ENCODE results near the gene LFNG. TPM values are rescaled to one million over a fixed set of nuclear protein-coding genes. Genes with fewer than 3 reads are reported as not detected.
A peak's percentile ranks its signal among the peaks of the same experiment; 100 is the strongest.

LFNG gene
- total RNA-seq, 6 donors from 2014 or later = 30.6 to 62.9 (median 45.2) TPM

DNA sequence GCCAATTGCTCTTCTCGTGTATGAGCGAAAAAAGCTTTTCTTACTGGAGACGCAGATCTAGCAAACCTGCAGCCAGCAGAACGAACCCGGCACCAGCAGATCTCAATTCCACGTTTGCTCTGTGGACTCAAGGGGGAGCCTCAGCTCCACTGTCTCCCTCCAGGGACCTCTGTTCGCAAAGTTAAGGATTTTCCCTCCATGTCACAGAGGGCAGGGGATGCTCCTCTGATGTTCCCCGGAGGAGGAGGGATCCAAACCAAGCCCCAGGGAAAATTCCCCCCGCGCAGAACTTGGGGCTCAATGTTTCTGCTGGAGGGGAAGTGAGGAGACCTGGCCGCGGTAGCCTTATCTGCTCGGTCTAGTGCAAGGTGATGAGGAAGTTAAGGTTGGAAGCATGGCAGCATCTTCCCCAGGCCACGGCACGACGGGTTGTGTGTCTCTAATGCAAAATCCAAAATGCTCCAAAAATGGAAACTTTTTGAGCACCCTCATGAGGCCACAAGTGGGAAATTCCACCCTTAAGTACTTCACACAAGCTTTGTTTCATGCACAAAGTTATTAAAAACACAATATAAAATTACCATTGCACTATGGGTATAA lies 48.2 kb downstream of the LFNG start:
- H3K36me3 ChIP-seq = peaks cover 0 to 17% (median 13%) of the 10 kb centered on the region in 4 donors
- H3K4me1 ChIP-seq = peaks cover 5 to 11% (median 5%) of the 10 kb centered on the region in 4 donors
- H3K4me3 ChIP-seq = no peak overlapping the region
- DNase-seq (no peak), ATAC-seq (ENCODE audit: low FRiP score in 2 of 2) (peak in 1 of 2 donors; percentile 69)
- 44 to 49% methylated on average over 13 to 16 of the region's 16 CpGs for WGBS, 2 donors
- no peaks in the 10 kb centered on the region for H3K9me3 ChIP-seq
- H3K27me3 ChIP-seq = no peaks in the 10 kb centered on the region
- no peak for TF ChIP-seq POLR2AphosphoS5 (IDR thresholded peaks at IDR 0.05)
- TF ChIP-seq, protein P1, sequence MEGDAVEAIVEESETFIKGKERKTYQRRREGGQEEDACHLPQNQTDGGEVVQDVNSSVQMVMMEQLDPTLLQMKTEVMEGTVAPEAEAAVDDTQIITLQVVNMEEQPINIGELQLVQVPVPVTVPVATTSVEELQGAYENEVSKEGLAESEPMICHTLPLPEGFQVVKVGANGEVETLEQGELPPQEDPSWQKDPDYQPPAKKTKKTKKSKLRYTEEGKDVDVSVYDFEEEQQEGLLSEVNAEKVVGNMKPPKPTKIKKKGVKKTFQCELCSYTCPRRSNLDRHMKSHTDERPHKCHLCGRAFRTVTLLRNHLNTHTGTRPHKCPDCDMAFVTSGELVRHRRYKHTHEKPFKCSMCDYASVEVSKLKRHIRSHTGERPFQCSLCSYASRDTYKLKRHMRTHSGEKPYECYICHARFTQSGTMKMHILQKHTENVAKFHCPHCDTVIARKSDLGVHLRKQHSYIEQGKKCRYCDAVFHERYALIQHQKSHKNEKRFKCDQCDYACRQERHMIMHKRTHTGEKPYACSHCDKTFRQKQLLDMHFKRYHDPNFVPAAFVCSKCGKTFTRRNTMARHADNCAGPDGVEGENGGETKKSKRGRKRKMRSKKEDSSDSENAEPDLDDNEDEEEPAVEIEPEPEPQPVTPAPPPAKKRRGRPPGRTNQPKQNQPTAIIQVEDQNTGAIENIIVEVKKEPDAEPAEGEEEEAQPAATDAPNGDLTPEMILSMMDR (IDR thresholded peaks at IDR 0.05) = peak in 5 of 6 experiments; percentile 7 to 29 (median 19)
- H3K27ac ChIP-seq = no peak overlapping the region

DNA sequence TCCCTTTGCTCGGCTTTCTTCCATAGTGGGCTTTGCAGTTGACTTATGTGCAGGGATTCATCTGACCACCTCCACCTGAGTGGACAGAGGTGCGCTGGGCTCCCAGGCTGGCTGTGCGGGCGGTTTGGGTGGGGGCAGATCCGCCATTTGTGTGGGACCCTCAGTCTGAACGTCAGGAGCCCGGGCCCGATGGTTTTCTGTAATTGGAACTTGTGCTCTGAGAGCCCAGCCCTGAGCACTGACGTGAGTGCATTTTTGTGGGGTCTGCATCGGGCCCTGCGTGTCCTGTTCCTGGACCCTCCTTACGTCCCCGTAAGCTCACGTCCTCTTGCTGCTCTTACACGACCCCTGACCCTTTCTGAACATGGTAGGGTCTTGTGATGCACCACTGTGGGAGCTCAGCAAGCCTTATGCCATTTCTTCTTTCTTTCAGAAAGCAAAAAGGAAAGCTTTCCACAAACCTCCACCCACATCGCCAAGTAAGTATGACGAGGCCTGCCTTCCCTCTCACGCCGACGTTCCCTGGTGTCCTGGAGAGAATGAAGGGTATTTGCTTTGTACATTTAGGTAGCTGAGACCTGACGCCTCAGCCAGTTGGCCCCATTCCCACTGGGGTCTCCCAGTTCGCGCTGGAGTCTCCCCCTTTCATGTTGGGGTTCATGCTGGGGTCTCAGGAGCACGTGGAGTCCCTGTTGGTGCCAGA lies 49.1 kb downstream of the LFNG start:
- no peak for TF ChIP-seq EP300 (IDR thresholded peaks at IDR 0.05)
- no peak for TF ChIP-seq POLR2A (IDR thresholded peaks at IDR 0.05)
- TF ChIP-seq, protein P1 (IDR thresholded peaks at IDR 0.05) = no peak
- TF ChIP-seq POLR2AphosphoS5 (IDR thresholded peaks at IDR 0.05) = no peak
- Histone ChIP-seq H3K4me1 (peaks cover 5 to 11% (median 5%) of the 10 kb centered on the region in 4 donors), H3K36me3 (peaks cover 0 to 25% (median 17%) of the 10 kb centered on the region in 4 donors), H3K27me3 (no peaks in the 10 kb centered on the region), H3K4me3 (no peak overlapping the region), H3K27ac (no peak overlapping the region), H3K9me3 (no peaks in the 10 kb centered on the region)
- DNase-seq (no peak), ATAC-seq (ENCODE audit: low FRiP score in 2 of 2) (no peak)
- 94 to 95% methylated on average over 24 of the region's 24 CpGs for WGBS, 2 donors

DNA sequence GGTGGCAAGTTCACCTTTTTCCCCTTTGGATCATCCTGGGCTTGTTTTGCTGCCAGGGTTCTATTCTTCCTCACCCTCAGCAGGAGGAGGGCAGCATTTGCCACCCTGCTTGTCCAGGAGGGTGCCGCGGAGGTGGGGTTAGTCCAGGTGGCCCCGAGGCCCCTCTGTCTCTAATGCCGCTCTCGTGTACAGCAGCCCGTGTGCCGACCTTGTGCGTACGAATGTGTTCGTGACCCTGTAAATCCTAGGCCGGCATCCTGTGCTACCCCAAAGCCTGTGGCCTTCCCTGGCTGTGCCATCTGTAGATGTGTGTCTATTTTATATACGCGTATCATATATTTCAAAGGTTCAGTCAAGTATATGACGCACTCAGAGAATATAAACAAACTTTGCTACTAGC lies 49.8 kb downstream of the LFNG start:
- 97 to 98% methylated on average over 14 of the region's 14 CpGs for WGBS, 2 donors
- H3K36me3 ChIP-seq = peaks cover 0 to 32% (median 22%) of the 10 kb centered on the region in 4 donors
- no peak for DNase-seq
- no peaks in the 10 kb centered on the region for H3K27me3 ChIP-seq
- H3K27ac ChIP-seq = no peak overlapping the region
- peaks cover 5 to 11% (median 5%) of the 10 kb centered on the region in 4 donors for H3K4me1 ChIP-seq
- H3K9me3 ChIP-seq = no peaks in the 10 kb centered on the region
- no peak for ATAC-seq (ENCODE audit: low FRiP score in 2 of 2)
- no peak overlapping the region for H3K4me3 ChIP-seq
- no peak for TF ChIP-seq POLR2A (IDR thresholded peaks at IDR 0.05)
- TF ChIP-seq, protein P1 (IDR thresholded peaks at IDR 0.05) = no peak
- no peak for TF ChIP-seq POLR2AphosphoS5 (IDR thresholded peaks at IDR 0.05)
- no peak for TF ChIP-seq EP300 (IDR thresholded peaks at IDR 0.05)

DNA sequence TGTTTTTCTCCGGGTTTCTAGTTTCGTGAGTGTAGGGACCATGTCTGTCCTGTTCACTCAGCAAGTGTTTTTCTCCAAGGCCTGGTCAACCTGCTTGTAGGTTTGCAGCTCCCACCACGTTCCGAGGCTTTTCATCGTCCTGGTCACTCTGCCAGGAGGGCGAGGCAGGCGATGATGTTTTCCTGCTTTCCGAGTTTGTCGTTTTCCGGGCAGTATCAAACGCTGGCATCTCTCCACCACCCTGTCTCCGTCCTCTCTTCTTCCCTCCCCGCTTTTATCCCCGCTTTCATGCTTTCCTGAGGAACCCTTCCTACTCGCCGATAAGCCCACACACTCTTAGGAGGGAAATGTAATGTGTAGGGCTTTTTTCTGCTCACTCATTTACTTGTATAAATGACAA lies 50.4 kb downstream of the LFNG start:
- DNase-seq (no peak), ATAC-seq (ENCODE audit: low FRiP score in 2 of 2) (no peak)
- H3K4me3 ChIP-seq = no peak overlapping the region
- H3K27me3 ChIP-seq = no peaks in the 10 kb centered on the region
- no peaks in the 10 kb centered on the region for H3K9me3 ChIP-seq
- peaks cover 5 to 11% (median 5%) of the 10 kb centered on the region in 4 donors for H3K4me1 ChIP-seq
- H3K27ac ChIP-seq = no peak overlapping the region
- TF ChIP-seq, protein P1 (IDR thresholded peaks at IDR 0.05) = no peak
- TF ChIP-seq EP300 (IDR thresholded peaks at IDR 0.05) (no peak), POLR2A (IDR thresholded peaks at IDR 0.05) (no peak), POLR2AphosphoS5 (IDR thresholded peaks at IDR 0.05) (no peak)
- H3K36me3 ChIP-seq = peaks cover 0 to 38% (median 25%) of the 10 kb centered on the region in 4 donors
- WGBS, 2 donors = 61 to 73% methylated on average over 16 of the region's 16 CpGs

Data from upper lobe of left lung (tissue), 6 donors.